ENCODE data around the gene FLOT2.
"Not testable (repeated sequence)": the region's sequence is repeated elsewhere in the genome, so short reads cannot be mapped to it uniquely, and the experiment has no call there.

FLOT2 gene

GRCh38 chr17:28896491-28896883, 1.0 kb downstream of the FLOT2 start:
- no peak for DNase-seq (ENCODE audit: low read depth in 2 of 2)

- no peak for DNase-seq (ENCODE audit: low read depth in 2 of 2)
Measured at GRCh38 chr17:28895794-28896447, 1.6 kb downstream of the FLOT2 start.

- DNase-seq (ENCODE audit: low read depth in 2 of 2): not testable (repeated sequence)
Measured at GRCh38 chr17:28893248-28894183, 4.0 kb downstream of the FLOT2 start.

- no peak for DNase-seq (ENCODE audit: low read depth in 2 of 2)
Measured at GRCh38 chr17:28892024-28892423, 5.5 kb downstream of the FLOT2 start.

- no peak for DNase-seq (ENCODE audit: low read depth in 2 of 2)
Measured at GRCh38 chr17:28891201-28891600, 6.3 kb downstream of the FLOT2 start.

GRCh38 chr17:28889996-28890395, 7.5 kb downstream of the FLOT2 start:
- DNase-seq (ENCODE audit: low read depth in 2 of 2): no peak

GRCh38 chr17:28888832-28889231, 8.7 kb downstream of the FLOT2 start:
- no peak for DNase-seq (ENCODE audit: low read depth in 2 of 2)

- no peak for DNase-seq (ENCODE audit: low read depth in 2 of 2)
Measured at GRCh38 chr17:28887871-28888471, 9.6 kb downstream of the FLOT2 start.

- no peak for DNase-seq (ENCODE audit: low read depth in 2 of 2)
Measured at GRCh38 chr17:28885951-28886350, 11.6 kb downstream of the FLOT2 start.

GRCh38 chr17:28885363-28885762, 12.2 kb downstream of the FLOT2 start:
- DNase-seq (ENCODE audit: low read depth in 2 of 2): no peak

- no peak for DNase-seq (ENCODE audit: low read depth in 2 of 2)
Measured at GRCh38 chr17:28883967-28884702, 13.4 kb downstream of the FLOT2 start.

GRCh38 chr17:28882154-28882895, 15.2 kb downstream of the FLOT2 start:
- DNase-seq (ENCODE audit: low read depth in 2 of 2): no peak

- no peak for DNase-seq (ENCODE audit: low read depth in 2 of 2)
Measured at GRCh38 chr17:28881533-28882056, 15.9 kb downstream of the FLOT2 start.

- no peak for DNase-seq (ENCODE audit: low read depth in 2 of 2)
Measured at GRCh38 chr17:28880572-28880945, 17.0 kb downstream of the FLOT2 start.

- no peak for DNase-seq (ENCODE audit: low read depth in 2 of 2)
Measured at GRCh38 chr17:28879886-28880571, 17.5 kb downstream of the FLOT2 start.

GRCh38 chr17:28878981-28879380, 18.6 kb downstream of the FLOT2 start:
- DNase-seq (ENCODE audit: low read depth in 2 of 2): no peak

GRCh38 chr17:28878158-28878910, 19.2 kb downstream of the FLOT2 start:
- DNase-seq (ENCODE audit: low read depth in 2 of 2): no peak

GRCh38 chr17:28877150-28877711, 20.3 kb downstream of the FLOT2 start:
- DNase-seq (ENCODE audit: low read depth in 2 of 2): not testable (repeated sequence)

GRCh38 chr17:28875848-28876550, 21.5 kb downstream of the FLOT2 start:
- no peak for DNase-seq (ENCODE audit: low read depth in 2 of 2)
